Glomerular endothelial cell (primary cell): ENCODE data around the gene PPP1CB. TPM values are rescaled to one million over a fixed set of nuclear protein-coding genes. Genes with fewer than 3 reads are reported as not detected.

Experiments
- DNase-seq: peaks from one replicate; pipeline ENCODE4 v3.0.0-alpha.2; 2011; ENCODE audit warnings: low read depth, low spot score; ENCODE audit errors: extremely low read depth
- total RNA-seq: library from RNA; depleted of rRNA; stranded (reverse); fragments of >200 nt; gene quantifications from 2 replicates; pipeline ENCODE4 v1.2.3, GENCODE V29; 2015

Gene PPP1CB
- total RNA-seq, 1 donor from 2014 or later: 101 TPM

DNA sequence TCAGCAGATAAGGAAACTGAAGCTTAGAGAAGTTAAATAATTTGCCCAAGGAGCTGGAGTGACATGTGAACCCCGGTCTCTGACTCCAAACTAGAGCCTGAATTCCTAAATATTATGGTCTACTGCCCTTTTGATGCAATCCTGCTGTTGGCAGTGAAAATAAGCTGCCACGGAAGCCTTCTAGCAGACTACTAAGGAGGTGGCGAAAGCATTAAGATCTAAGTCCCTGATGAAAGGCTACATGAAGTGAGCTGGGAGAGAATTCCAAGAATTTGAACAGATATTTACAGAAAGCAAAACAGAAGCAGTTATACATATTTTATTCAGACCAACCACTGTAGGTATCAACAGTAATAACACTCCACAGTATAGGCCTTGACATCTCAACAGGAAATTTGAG lies 90.4 kb downstream of the PPP1CB start:
- DNase-seq: no peak

Other genes with a start within 250 kb of the PPP1CB start
- gene SPDYA, start 59.0 kb downstream of the PPP1CB start, total RNA-seq: 0.39 TPM in 1 of 2 replicates, not detected in the other
- 7.9 and 9.4 TPM in 2 replicates for gene TRMT61B, start 118.5 kb downstream of the PPP1CB start, total RNA-seq
- 49.7 and 57.3 TPM in 2 replicates for gene WDR43, start 142.8 kb downstream of the PPP1CB start, total RNA-seq
- not detected in 2 replicates for gene TOGARAM2, start 229.5 kb downstream of the PPP1CB start, total RNA-seq